Endometrial microvascular endothelial cells (primary cell): ENCODE measurements around the gene ADAMTSL4. TPM values are rescaled to one million over a fixed set of nuclear protein-coding genes. Genes with fewer than 3 reads are reported as not detected.

Experiments
- in situ Hi-C: cut with HindIII; loops from 2 replicates; pipeline ENCODE4 v1.10.0; 2017; ENCODE audit warnings: low sequenced_read_pairs, low pct_unique_long_range_greater_than_20kb; ENCODE audit errors: inconsistent ontology term
- total RNA-seq: library from RNA; depleted of rRNA; stranded (reverse); fragments of >200 nt; gene quantifications from one replicate; pipeline ENCODE4 v1.2.3, GENCODE V29; 2015; ENCODE audit errors: inconsistent ontology term

ADAMTSL4 gene
- total RNA-seq, 1 donor from 2014 or later = 1.8 TPM

DNA sequence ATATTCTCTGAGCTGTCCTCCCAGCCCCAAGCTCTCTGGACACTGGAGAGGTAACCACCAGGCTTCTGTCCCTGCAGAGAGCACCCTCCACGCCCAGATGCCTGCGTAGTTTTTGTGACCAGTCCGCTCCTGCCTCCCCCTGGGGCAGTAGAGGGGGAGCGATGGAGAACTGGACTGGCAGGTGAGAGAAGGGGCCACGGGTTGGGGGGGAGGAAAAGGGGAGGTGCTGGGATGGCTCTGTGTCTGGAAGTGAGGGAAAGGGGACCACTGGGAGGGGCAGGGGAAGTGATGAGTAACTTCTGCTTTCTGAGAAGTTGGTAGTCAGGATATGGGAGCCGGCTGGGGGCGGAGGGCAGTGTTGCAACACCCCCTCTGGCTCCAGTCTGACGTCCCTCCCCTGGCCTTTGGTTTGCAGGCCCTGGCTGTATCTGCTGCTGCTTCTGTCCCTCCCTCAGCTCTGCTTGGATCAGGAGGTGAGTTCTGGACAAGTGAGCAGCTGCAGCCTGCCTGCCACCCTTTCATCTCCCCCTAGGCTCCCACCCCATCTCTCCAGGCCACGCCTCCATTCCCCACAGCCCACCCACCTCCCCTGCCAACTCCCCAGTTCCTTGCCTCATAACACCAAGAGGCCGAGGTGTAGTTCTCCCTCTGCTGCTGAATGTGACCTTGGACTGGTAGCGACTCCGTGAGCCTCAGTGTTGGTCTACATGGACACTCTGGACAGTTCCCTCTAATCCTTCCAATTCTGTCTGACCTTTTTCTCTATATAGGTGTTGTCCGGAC lies 3.1 kb downstream of the ADAMTSL4 start:
- in situ Hi-C loops = no loop called here

DNA sequence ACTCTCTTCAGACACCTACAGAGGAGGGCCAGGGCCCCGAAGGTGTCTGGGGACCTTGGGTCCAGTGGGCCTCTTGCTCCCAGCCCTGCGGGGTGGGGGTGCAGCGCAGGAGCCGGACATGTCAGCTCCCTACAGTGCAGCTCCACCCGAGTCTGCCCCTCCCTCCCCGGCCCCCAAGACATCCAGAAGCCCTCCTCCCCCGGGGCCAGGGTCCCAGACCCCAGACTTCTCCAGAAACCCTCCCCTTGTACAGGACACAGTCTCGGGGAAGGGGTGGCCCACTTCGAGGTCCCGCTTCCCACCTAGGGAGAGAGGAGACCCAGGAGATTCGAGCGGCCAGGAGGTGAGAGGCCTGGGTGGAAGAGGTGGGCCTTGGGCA lies 3.7 kb downstream of the ADAMTSL4 start:
- in situ Hi-C loops = no loop called here

DNA sequence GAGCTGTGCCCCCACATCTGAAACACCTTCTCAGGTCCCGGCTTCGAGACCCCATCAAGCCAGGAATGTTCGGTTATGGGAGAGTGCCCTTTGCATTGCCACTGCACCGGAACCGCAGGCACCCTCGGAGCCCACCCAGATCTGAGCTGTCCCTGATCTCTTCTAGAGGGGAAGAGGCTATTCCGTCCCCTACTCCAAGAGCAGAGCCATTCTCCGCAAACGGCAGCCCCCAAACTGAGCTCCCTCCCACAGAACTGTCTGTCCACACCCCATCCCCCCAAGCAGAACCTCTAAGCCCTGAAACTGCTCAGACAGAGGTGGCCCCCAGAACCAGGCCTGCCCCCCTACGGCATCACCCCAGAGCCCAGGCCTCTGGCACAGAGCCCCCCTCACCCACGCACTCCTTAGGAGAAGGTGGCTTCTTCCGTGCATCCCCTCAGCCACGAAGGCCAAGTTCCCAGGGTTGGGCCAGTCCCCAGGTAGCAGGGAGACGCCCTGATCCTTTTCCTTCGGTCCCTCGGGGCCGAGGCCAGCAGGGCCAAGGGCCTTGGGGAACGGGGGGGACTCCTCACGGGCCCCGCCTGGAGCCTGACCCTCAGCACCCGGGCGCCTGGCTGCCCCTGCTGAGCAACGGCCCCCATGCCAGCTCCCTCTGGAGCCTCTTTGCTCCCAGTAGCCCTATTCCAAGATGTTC lies 4.3 kb downstream of the ADAMTSL4 start:
- in situ Hi-C loops = no loop called here

DNA sequence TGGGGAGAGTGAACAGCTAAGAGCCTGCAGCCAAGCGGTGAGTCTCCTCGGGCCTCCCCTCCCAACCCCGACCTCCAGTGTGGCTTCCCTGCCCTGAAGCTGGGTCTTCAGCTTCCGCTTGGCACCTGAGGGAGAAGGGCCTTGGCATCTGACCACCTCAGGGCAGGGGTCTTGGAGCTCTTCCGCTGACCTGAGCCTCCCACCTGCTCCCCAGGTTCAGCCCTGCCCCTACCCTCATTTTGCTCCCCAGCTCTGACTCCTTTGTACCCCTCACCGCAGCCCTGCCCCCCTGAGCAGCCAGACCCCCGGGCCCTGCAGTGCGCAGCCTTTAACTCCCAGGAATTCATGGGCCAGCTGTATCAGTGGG lies 4.9 kb downstream of the ADAMTSL4 start:
- in situ Hi-C loops = no loop called here

DNA sequence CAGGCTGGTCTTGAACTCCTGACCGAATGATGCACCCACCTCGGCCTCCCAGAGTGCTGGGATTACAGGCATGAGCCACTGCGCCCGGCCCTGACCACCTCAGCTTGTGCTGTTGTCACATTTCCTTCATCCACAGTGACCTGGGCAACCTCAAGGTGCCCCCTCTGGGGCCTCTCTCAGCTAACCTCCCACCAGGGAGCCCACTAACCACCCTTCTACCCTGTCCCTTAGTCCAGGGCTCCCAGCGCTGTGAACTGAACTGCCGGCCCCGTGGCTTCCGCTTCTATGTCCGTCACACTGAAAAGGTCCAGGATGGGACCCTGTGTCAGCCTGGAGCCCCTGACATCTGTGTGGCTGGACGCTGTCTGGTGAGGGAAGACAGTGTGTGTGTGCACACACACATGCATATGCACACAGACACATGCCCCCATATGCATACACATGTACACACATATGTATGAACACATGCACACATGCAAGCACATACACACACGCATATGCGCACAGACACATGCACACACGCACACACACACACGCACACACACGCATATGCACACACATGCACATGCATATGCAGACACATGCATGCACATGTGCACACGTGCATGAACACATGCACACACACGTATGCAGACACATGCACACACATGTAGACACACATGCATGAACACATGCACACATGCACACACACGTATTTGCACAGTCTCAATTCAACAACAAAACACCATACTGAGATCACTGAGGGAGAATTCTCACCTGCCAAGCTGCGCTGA lies 6.2 kb downstream of the ADAMTSL4 start:
- in situ Hi-C loops = no loop called here

DNA sequence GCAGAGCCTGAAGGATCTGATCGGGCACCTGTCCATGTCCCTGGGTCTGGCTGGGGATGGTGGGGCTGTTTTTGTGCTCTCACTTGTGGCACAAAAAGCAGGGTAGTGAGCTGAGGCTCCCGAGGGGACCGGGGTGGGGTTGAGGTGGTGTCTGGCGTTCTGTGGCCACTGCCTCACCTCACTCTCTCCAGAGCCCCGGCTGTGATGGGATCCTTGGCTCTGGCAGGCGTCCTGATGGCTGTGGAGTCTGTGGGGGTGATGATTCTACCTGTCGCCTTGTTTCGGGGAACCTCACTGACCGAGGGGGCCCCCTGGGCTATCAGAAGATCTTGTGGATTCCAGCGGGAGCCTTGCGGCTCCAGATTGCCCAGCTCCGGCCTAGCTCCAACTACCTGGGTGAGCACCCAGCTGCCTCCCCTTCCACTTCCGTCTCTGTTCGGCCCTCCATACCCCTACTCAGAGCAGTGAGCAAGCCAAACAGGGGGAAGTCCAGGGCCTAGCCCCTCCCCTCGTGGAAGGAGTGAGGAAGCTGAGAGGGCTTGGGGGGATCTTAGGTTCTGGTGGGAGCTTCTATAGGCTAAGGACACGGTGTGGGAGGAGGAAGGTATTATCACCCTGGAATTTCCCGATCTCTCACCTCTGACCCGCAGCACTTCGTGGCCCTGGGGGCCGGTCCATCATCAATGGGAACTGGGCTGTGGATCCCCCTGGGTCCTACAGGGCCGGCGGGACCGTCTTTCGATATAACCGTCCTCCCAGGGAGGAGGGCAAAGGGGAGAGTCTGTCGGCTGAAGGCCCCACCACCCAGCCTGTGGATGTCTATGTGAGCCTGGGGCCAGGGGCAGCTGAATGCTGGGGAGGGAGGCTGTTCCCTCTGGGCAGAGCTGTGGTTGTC lies 7.0 kb downstream of the ADAMTSL4 start:
- in situ Hi-C loops = no loop called here

DNA sequence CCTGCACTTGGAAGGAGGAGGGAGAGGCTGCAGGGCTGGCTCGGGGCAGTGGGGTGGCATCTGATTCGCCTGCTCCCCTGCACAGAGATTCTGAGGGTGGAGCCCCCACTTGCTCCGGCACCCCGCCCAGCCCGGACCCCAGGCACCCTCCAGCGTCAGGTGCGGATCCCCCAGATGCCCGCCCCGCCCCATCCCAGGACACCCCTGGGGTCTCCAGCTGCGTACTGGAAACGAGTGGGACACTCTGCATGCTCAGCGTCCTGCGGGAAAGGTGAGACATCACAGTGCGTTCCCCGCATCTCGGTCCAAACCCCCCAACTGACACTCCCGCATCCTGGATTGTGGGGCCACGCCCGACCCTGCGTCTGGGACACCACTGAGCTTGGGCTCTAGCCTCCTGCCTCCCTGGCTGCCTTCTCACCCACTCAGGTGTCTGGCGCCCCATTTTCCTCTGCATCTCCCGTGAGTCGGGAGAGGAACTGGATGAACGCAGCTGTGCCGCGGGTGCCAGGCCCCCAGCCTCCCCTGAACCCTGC lies 7.9 kb downstream of the ADAMTSL4 start:
- in situ Hi-C loops = no loop called here

DNA sequence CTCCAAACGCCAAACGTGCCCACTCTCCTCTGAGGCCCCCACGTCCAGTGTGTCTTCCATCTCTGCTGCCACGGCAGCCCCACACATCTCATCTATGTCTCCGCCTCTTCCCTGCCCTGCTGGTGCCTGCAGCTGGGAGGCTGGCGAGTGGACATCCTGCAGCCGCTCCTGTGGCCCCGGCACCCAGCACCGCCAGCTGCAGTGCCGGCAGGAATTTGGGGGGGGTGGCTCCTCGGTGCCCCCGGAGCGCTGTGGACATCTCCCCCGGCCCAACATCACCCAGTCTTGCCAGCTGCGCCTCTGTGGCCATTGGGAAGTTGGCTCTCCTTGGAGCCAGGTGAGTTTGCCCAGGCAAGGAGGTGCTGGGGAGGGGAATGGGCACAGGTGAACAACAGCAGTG lies 8.6 kb downstream of the ADAMTSL4 start:
- in situ Hi-C loops = no loop called here

DNA sequence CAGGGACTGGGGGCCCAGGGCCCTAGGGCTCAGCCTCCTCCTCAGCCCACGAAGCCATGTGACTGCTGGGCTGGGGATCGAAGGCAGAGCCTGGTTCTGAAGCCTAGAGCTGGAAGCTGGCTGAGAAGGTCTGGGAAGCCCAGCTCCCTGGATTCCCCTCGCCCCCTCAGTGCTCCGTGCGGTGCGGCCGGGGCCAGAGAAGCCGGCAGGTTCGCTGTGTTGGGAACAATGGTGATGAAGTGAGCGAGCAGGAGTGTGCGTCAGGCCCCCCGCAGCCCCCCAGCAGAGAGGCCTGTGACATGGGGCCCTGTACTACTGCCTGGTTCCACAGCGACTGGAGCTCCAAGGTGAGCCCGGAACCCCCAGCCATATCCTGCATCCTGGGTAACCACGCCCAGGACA lies 9.1 kb downstream of the ADAMTSL4 start:
- in situ Hi-C loops = no loop called here

DNA sequence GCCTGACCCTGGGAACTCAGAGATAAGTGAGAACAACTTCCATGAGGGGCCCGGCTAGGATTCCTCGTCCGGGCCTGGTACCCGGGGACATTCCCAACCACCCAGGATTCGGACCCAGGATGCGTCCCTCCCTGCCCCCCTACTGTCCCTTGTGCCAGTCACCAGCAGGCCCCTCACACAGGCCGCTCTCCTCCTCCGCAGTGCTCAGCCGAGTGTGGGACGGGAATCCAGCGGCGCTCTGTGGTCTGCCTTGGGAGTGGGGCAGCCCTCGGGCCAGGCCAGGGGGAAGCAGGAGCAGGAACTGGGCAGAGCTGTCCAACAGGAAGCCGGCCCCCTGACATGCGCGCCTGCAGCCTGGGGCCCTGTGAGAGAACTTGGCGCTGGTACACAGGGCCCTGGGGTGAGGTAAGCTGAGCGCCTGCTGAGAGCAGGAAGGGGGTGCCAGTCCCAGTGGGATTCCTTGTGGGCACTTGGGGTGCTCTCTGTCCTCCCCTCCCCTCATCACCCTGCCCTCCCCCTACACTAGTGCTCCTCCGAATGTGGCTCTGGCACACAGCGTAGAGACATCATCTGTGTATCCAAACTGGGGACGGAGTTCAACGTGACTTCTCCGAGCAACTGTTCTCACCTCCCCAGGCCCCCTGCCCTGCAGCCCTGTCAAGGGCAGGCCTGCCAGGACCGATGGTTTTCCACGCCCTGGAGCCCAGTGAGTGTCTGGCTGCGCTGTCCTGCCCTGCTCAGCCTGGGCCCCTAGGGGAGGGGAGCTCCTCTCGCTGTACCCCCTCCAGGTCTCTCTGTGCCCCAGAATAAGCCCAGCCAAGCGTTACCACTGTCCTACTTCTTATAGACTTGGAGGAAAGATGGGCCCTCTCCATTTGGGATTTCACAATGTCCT lies 9.8 kb downstream of the ADAMTSL4 start:
- in situ Hi-C loops = no loop called here

DNA sequence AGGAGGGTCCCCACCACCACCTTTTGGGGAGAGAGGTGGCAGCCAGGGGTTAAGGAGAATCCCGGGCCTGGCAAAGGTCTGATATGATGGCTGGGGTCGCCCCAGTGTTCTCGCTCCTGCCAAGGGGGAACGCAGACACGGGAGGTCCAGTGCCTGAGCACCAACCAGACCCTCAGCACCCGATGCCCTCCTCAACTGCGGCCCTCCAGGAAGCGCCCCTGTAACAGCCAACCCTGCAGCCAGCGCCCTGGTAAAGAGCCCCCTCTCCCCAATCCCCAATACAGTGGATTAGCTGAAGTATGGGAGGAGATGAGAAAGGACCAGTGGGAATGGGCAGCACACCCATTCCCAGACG lies 10.4 kb downstream of the ADAMTSL4 start:
- in situ Hi-C loops = no loop called here

DNA sequence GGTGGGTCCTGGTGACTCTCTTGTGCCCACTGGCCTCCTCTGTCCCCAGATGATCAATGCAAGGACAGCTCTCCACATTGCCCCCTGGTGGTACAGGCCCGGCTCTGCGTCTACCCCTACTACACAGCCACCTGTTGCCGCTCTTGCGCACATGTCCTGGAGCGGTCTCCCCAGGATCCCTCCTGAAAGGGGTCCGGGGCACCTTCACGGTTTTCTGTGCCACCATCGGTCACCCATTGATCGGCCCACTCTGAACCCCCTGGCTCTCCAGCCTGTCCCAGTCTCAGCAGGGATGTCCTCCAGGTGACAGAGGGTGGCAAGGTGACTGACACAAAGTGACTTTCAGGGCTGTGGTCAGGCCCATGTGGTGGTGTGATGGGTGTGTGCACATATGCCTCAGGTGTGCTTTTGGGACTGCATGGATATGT lies 10.8 kb downstream of the ADAMTSL4 start:
- in situ Hi-C loops = no loop called here

DNA sequence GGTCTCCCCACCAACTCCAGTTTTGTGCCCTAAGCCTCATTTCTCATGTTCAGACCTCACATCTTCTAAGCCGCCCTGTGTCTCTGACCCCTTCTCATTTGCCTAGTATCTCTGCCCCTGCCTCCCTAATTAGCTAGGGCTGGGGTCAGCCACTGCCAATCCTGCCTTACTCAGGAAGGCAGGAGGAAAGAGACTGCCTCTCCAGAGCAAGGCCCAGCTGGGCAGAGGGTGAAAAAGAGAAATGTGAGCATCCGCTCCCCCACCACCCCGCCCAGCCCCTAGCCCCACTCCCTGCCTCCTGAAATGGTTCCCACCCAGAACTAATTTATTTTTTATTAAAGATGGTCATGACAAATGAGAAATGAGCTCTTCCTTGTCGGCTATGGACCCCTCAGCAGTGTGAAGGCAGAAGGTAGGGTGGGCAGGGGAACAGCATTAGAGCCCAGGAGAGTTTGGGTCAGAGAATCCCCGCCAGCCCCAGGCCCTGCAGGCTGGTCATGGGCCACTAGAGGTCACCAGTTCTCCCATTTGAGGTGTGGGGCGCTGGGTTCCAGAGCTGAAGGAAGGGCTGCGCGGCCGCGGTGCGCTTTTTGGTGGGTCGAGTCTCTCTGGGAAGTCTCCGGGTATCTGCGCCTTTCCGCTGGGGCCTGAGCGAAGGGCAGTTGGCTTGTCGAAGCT lies 11.5 kb downstream of the ADAMTSL4 start:
- in situ Hi-C loops = no loop called here

DNA sequence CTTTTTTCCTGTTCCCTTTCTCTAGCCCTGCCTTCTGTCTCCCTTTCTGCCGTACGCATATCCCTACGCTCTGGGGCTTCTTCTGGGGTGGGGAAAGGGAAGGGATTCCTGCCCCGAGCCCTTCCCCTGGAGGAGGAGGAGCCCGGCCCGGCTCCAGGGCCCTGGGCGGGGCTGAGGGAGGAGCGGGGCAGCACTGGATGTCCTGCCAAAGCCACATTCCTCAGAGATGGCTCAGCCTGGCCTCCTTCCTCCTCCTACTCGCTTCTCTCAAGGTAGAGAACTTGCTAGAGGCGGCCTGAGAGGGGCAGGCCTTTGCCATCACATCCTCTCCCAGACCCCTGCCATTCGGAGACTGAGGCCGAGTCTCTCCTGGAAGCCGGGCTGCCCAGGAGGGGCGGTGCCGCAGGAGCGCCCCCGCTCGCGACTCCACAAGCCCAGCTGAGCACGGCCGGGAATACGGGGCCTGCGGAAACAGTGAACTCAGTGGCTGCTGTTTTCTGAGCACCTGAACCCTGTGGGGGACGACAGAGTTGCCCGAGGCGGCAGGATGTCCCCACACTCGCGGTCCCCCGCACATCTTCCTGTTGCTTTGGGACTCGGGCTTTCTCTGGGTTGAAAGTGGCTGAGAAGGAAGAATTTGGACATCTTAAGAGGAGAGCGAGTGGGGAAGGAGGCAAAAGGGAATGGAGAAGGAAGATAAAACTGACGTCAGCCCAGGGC lies 12.2 kb downstream of the ADAMTSL4 start:
- in situ Hi-C loops = no loop called here

DNA sequence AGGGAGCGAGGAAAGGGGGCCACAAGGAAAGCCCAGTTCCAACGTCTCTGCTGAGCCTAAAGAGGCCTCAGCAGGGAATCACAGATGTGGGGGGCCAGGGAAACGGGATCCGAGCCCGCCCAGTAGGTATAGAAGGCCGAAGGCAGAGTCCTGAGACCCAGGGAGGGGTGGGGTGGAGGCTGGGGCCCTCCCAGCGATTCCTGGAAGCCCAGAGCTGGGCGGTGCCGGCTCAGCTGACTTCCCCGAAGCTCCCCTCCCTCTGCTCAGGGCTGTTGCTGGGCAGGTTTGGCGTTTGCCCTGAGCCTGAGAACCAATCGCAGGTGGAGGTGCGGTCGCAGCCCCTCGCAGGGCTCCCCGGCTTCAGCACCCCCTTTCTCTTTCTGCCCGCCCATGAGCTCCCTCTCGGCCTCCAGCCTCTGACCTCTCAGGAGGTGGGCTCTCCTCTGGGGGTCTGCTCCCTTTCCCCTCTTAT lies 12.8 kb downstream of the ADAMTSL4 start:
- in situ Hi-C loops = no loop called here

DNA sequence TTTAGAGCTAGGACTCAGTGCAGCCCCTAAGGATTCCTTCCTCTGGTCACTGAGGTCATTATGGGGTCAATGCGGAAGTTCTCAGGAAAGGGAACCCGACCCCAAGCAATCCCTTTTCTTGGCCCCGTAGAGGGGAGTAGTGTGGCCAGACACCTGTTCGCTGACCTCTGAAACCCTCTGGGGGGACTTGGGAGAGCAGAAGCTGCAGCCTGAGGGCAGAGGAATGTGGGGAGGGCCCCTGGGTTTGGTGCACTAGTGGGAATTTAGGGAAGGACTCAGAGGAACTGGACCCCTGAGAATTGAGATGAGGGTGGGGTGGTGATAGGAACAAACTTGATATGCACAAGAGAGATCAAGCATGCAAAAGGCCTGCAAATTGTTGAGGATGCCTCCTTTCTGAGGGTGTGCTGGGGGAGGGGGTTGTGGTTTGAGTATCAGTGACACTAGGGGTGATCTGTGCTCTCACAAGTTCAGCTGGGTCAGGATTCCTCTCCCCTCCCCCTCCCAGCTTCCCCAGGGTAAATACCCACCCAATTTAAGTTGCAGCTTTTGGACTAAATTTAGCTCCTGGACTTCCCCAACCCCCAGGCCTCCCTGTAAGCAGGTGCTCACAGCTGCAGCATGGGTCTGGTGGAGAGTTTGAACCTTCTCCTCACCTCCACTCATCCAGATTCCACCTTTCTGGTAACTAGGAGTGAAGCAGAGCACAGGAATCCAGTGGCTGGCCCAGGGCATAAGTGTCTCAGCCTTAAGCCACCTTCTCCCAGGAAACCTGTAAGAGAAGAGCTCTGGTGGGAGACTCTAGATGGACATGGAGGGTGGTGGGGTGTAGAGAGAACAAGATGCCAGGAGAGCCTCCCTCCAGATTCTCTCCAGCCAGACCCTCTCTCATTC lies 13.5 kb downstream of the ADAMTSL4 start:
- in situ Hi-C loops = no loop called here
